IMR-90 (cell line): Measurements from ENCODE around the gene LAIR2.

ENCODE experiments used
- BHLHE40 ChIP-seq: fragments of 150-350 bp; IDR thresholded peaks from 2 replicates; pipeline ENCODE4 v1.6.1; 2016; ENCODE audit warnings: mild to moderate bottlenecking, low read depth, low read length
- CTCF ChIP-seq: conservative IDR thresholded peaks from 2 replicates; pipeline ENCODE4 v1.5.1; 2012; ENCODE audit warnings: mild to moderate bottlenecking, low read depth, low read length, improper control_type of control experiment
- POLR2A ChIP-seq: IDR thresholded peaks from 2 replicates; pipeline ENCODE4 v1.6.1; 2012; ENCODE audit warnings: mild to moderate bottlenecking, low read depth, low read length
- RAD21 ChIP-seq: IDR thresholded peaks from 2 replicates; pipeline ENCODE4 v1.6.1; 2012; ENCODE audit warnings: low read length, improper control_type of control experiment
- SMC3 ChIP-seq: fragments of 150-350 bp; IDR thresholded peaks from 2 replicates; pipeline ENCODE4 v1.6.1; 2016; ENCODE audit warnings: low read depth, mild to moderate bottlenecking, antibody characterized with exemption, low read length, moderate library complexity

GRCh38 chr19:54482889-54483288 is 19.7 kb upstream of the LAIR2 start:
- TF ChIP-seq CTCF (no peak), RAD21 (no peak), BHLHE40 (no peak), POLR2A (no peak), SMC3 (no peak)
